SIG-M5 treated with dmso at 0.1 percent for 504 hours (cell line): ENCODE data around the gene CCNF.
"Not testable (repeated sequence)": the region's sequence is repeated elsewhere in the genome, so short reads cannot be mapped to it uniquely, and the experiment has no call there.

Source experiments
- DNase-seq: peaks from one replicate; lab custom pipeline; 2025; ENCODE audit not compliant: unreplicated experiment; lab: John Stamatoyannopoulos, UW

CCNF gene

DNA sequence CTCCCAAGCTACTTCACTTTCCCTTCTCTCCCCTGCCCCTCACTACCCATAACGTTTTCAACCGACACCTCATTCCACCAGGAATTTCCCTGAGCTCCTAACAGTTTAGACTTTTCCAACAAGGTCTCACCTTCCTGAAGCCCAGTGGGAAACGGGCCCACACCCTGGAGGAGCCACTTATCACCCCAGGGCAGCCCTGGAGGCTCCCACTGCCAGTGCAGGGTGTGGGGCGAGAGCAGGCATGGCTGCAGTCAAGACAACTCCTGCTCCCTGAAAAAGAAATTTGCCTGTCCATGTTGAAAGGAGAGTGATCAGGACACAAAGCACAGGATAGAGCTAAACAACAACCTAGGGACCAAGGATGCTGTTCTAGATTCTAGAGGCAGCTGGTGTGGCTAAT, 1.7 kb upstream of the CCNF start:
- no peak for DNase-seq

DNA sequence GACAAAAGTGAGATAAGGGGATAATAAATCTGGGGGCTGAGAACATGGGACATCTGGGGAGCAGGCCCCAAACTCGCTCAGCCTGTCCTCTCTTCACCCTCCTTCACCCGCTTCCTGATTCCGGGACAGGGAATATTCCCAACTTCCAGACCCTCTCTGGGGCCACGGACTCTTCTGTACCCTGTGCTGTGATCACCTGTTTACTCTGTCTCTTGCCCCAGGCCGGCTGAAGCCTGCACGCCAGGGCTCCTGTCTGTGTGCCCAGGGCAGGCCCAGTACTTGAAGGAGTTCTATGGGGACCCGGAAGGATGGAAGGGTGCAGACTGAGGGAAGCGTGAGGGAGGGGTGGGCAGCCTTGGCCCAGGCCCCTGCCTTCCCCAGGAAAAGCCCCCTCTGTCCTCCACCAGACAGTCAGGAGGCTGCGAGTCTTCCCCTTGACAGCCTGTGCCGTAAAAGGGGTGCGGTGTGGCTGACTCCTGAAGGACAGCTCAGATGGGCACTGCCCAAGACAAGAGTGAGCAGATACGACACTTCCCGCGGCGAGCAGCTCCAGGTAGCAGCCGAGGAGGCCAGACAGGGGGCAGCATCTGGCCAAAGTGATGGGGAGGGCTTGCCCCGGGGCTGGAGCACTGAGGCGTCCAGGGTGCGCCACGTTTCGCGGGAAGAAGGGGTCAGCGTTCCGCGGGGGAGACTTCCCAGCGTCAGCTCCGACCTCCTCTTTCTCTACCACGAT, 1.0 kb upstream of the CCNF start:
- no peak for DNase-seq

DNA sequence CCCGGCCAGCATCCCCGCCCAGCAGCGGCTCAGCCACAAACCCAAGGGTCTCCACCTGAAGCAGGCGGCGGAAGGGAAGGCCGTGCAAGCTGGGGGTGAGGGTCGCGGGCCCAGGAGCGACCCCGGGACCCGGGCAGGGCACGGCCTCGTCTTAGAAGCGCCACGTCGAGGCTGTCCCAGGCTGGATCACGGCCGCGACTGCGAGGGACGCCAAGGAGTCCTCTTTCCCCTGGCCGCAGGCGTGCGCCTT, 538 bp upstream of the CCNF start:
- DNase-seq: no peak

DNA sequence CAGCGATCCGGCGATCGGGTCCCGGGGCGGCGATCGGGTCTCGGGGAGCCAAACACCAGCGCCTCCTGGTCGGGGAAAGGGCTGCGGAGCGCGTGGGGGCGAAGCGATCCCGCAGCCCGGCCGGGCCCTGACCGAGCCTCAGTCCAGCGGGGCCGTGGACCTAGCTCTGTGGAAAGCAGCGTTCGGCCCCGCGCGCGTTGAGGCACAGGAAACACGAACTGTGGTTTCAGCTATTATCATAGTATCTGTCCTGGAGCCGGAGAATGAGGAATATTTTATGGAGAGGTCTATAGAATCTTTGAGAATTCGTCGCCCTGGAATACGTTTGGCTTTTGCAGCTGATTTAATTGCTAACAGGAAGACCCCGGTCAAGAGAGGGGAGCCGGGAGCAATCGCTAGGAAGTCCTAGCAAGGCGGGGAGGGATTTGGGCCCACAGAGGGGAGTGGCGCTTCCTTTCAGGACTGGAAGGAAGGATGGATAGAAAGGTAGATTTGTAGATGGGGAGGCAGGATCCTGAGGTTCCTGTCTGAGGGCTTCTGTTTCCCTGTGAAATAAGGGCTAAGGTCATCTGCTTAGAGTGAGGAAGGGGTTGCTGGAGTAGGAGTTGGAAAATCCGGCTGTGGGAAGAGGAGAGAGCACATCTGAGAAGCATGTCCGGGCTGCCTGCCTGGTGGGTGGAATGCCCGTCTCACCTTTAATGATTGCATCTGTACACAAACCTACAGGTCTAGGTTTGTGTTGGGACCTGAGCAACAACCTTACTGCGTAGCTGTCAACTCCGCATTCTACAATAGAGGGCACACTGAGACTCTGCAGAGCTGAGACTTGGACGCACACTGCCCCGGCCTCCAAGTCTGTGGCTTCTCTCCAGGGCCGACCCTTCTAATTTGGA, 770 bp downstream of the CCNF start:
- peak; percentile 40 for DNase-seq

DNA sequence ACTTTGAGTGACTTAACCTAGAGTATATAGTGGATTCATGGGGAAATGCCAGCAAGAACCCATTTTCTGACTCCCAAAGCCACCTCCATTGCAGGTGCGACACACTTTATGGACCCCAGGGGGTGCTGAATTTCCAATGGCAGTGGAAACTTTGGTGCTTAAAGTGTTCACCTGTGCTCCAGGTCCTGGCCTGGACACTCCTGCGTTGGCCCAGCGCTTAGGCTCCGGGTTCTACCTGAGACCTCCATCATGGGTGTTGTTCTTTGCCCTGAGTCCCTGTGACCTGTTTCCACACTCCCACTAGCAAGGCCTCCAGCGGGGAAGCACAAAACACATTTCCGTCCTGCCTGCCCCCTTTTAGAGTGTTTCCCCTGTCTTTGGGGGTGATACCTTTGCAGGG, 3.0 kb downstream of the CCNF start:
- no peak for DNase-seq

DNA sequence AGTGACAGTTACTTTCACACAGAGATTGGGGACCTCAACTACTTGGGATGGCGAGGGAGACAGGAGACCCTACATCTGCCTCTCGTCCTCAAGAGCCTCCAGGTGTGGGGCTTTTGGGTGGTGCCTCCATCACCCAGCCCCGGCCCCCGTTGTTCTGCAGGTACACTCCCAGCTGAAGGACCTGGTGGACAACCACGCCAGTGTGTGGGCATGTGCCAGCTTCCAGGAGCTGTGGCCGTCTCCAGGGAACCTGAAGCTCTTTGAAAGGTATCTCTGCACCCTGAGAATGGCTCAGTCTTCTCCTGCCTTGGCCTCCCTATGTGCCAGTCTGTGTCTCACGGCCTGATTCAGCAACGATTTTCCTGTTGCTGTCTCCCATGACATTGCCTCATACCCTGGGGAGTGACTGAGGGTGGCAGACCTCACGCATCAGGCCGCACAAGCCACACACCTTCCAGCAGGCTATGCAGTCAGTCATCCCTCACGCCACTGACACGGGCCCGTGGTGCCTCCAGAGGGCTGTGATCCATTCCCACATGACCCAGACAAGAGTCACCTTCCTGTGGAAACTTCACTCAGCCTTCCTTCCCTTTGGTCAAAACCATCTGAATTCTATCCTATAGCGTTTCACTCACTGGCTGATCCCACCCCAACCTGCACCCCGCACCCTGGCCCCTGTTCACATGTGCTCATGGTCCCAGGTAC, 3.7 kb downstream of the CCNF start:
- DNase-seq: no peak

DNA sequence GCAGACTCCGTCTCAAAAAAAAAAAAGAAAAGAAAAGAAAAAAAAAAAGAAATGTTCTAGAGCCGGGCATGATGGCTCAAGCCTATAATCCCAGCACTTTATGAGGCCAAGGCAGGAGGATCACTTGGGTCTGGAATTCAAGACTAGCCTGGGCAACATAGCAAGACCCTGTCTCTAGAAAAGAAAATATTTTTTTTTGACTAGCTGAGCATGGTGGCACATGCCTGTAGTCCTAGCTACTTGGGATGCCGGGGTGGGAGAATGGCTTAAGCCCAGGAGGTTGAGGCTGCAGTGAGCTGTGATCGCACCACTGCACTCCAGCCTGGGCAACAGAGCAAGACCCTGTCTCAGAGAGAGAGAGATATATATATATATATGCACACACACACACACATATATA, 6.0 kb downstream of the CCNF start:
- DNase-seq: not testable (repeated sequence)

DNA sequence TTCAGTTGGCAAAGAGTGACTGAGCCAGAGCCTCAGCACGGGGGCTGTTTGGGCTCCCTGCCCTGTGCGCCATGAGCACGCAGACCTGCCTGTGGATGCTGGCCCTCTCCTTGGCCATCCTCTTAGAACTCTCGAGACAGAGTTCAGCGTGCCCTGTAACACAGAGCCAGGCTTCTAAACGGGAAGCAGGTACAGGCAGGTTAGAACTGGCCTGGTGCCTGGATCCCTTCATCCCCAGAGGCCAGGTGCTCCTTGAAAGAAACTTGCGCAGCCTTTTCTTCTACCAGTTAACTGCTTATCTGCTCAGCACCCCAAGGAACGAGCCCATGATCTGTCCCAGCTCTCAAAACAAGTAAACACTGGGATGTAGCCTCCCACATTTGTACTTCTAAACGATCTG, 6.9 kb downstream of the CCNF start:
- DNase-seq: no peak

DNA sequence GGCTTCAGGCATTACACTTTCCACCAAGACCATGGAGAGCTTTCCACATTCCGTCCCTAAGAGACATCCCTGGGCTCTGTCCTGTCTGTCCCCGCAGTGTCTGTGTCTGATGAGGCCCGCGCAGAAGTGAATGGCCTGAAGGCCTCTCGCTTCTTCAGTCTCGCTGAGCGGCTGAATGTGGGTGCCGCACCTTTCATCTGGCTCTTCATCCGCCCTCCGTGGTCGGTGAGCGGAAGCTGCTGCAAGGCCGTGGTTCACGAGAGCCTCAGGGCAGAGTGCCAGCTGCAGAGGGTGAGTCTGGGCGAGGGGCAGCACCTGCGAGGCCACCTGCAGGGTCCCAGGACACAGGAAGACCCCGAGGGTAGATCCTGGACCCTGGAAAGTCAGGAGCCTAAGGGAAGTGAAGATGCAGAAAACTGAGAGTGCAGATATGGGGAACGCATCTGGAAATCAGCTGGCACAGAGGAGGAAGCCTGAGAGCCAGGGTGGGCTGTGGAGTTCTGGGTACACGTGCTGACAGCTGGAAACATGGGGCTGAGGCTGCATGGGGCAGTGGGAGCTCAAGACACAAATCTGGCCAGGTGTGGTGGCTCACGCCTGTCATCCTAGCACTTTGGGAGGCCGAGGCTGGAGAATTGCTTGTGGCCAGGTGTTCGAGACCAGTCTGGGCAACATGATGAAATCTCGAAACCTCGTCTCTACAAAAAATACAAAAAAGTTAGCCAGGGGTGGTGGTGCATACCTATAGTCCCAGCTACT, 8.0 kb downstream of the CCNF start:
- DNase-seq: no peak

DNA sequence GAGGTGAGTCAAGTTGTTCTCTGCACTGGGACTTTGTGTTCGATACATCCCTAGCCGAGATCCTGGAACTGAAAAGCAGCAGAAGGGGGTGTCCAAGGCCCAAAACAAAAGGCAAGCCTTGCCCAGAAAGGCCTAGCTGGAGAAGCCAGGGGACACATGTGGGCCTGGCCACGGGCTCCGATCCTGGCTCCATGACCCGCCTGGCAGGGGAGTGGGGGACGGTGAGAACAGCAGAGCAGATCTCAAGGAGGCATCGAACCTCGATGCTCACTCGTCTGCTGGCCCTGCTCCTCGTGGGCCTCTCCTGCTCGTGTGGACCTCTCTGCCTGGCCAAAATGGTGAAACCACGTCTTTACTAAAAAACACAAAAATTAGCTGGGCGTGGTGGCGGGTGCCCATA, 8.9 kb downstream of the CCNF start:
- DNase-seq: no peak

DNA sequence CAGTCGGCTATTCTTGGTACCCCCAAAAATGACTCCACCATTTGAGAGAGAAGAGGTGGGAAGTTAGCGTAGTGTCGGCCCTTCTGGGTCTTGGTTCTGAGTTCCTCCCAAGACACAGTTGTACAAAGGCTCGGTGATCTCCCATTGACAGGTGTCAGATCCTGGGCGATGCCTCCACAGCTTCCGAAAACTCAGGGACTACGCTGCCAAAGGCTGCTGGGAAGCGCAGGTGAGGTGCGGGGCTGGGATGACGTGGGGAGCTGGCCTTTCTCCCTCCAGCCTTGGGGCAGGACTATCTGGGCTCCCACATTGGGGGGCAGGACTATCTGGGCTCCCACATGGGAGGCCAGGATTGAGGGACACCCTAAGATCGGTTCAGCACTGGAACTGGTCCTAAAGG, 10.4 kb downstream of the CCNF start:
- no peak for DNase-seq

DNA sequence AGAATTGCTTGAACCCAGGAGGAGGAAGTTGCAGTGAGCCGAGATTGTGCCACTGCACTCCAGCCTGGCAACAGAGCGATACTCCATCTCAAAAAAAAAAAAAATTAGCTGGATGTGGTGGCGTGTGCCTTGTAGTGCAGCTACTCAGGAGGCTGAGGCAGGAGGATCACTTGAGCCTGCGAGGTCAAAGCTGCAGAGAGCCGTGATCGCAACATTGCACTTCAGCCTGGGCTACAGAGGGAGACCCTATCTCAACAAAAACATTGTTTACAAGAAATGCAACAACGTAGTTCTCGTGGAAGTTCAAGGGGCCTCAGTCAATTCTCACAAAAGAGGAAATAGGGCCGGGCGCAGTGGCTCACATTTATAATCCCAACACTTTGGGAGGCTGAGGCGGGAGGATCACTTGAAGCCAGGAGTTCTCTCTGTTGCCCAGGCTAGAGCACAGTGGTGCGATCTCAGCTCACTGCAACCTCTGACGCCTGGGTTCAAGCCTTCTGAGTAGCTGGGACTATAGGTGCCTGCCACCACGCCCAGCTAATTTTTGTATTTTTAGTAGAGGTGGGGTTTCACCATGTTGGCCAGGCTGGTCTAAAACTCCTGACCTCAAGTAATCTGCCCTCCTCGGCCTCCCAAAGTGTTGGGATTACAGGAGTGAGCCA, 12.0 kb downstream of the CCNF start:
- not testable (repeated sequence) for DNase-seq

DNA sequence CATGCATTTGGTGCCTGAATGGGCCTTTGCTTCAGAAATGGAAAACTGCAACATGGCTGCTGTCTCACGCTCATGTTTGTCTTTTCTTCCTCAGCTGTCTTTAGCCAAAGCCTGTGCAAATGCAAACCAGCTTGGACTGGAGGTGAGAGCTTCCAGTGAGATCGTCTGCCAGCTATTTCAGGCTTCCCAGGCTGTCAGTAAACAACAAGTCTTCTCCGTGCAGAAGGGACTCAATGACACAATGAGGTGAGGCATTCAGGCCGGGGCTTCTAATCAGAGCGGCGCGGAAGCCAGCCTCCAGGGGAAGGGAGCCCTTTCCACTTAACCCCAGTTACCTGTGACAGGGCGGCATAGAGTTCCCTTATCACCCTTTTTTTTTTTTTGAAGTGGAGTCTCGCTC, 14.3 kb downstream of the CCNF start:
- no peak for DNase-seq

DNA sequence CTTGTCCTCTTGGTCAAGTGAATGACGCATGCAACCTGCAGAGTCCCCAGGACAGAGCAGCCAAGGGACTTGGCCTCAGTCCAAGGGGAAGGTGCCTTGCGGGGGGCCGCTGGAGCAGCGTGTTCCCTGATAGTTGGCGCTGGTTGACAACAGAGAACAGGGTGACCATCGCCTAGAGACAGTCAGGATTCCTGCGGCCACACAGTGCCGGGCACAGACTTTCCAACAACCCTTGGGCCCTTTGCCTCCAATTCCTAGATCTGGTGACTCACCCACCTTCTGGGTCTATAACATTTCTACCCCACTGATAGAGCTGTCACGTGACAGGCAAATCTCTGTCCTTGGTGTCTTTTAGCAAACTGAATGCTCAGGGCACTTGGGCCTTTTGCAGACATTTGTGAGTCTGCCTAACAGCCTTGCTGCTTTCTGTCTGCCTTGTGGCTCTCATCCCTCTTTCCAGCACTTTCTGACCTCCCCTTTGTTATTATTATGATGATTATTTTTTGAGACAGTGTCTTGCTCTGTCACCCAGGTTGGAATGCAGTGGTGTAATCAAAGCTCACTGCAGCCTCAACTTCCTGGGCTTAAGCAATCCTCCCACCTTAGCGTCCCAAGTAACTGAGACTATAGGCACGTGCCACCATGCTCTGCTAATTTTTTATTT, 18.8 kb downstream of the CCNF start:
- DNase-seq: no peak

DNA sequence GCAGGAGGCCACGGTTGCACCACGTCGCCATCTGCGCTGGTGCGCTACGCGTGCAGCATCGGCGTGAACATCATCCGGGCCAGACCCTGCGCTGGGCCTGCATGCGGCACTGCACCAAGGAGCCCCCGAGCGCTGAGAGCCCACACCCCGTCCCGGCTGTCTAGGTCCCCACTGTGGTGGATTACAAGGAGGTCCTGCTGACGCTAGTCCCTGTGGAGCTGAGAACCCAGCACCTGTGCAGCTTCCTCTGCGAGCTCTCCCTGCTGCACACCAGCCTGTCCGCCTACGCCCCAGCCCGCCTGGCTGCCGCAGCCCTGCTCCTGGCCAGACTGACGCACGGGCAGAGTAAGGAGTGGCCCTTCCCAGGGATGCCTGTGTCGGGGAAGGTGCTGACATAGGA, 19.9 kb downstream of the CCNF start:
- DNase-seq: no peak

DNA sequence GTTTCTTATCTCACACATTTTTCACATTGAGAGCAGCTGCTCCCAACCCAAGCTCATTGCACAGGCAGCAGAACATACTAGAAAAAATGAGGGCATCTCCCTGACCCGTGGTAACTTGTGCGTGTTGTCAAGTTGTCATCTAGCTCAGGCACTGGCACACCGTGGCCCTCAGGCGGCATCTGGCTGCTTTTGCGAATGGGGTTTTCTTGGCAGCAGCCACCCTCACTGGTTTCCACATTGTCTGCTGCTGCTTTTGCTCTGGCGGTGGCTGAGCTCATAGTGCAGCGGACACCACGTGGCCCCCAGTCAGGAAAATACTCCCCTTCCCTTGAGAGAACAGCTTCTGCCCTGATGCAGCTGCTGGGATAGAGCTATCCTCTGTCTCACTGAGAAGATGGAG, 21.3 kb downstream of the CCNF start:
- no peak for DNase-seq

DNA sequence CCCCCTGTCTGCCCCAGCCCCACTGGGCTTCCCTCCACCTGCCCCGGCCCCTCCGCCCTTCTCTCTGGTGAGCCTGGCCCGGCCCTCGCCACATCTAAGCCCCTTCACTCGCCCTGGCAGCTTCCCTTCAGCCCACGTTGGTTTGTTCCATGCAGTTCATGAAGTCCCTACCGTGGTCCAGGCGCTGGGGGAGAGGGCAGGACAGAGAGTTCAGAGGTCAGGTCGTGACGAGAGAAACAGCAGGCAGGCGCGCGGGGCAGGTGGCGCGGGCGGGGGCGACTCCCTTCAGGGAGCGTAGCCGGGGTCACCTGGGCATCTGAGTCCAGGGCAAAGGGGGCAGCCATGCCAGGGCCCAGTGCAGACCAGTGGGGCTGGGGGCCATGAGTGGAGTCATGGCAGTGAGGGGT, 21.7 kb downstream of the CCNF start:
- DNase-seq: no peak

DNA sequence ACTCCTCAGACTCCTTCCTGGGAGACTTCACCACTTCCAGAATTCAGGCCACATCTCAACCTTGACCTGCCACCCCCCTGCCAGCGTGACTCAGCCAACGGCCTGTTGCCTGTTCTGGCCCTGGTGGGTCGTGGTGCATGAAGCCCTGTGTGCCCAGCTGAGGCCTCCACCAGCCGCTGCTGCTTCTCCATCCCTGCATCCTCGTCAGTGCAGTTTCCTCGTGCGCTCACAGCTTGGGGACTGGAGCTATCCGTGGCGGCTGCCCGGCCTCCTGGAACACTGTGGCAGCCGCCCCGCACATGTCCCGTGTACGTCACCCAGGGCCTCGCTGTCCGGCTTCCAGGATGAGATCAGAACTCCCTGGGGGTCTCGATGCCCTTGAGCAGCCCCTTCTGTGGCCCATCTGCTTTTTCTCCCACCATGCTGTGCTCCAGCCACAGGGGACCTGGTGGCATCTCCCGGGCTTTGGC, 22.6 kb downstream of the CCNF start:
- no peak for DNase-seq

DNA sequence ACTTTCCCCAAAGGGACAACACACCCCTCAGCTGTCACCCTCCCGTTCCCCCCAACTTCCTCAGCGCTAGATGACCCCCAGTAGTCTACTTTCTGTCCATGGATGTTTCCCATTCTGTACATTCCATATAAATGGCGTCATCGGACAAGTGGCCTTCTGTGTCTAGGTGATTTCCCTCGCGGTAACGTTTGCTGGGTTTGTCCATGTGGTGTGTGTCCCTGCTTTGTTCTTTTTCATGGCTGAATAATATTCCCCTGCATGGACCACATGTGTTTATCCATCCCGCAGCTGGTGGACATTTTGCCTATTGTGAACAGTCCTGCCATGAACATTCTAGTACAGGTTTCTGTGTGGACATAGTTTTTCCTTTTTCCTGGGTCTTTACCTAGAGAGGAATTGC, 23.4 kb downstream of the CCNF start:
- no peak for DNase-seq
